ENCODE data around the gene AGBL5. TPM values are rescaled to one million over a fixed set of nuclear protein-coding genes. Genes with fewer than 3 reads are reported as not detected.

The AGBL5 gene
- total and polyA plus RNA-seq, 2 of the 13 experiments (the other 11 are each of a cell fraction or from before 2014, with no cell fraction given) = 55.9 to 73.3 TPM

DNA sequence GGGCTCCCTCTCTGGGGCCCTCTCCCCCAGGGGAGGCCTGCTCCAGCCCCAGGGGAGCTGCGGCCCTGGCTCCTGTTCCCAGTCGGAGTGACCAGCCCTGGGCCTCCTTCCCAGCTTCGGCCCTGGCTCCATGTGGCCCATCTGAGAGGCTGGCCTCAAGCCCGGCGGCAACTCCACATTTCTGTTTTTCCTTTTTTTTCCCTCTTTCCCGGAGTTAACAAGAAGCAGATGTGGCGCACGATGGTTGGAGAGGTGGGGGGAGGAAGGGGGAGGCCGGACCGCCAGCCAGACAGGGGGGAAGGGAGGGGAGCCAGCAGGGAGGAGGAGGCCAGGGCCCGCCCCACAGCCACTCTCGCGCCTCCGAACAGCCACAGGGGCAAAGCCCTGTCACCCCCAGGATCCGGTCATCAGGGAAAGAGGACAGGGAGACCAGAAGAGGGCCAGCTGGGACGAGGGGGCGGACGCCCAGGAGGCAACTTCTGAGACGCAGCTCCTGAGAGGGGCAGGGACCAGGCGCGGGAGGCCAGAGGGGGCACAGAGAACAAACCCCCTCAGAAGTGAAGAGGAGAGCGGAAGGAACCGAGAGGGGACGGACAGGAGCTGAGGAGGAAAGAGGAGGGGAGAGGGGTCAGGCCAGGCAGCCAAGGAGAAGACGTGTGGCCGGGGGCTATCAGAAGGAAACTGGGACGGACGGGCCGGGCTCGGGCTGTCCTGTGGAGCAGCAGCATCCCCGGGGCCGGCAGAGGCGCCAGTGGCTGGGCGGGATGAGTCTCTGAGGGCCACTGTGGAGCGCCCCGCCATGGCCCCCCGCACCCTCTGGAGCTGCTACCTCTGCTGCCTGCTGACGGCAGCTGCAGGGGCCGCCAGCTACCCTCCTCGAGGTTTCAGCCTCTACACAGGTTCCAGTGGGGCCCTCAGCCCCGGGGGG is 27.1 kb downstream of the AGBL5 start, which contains the start of gene EMILIN1 (continued):
- TF ChIP-seq, protein P1, sequence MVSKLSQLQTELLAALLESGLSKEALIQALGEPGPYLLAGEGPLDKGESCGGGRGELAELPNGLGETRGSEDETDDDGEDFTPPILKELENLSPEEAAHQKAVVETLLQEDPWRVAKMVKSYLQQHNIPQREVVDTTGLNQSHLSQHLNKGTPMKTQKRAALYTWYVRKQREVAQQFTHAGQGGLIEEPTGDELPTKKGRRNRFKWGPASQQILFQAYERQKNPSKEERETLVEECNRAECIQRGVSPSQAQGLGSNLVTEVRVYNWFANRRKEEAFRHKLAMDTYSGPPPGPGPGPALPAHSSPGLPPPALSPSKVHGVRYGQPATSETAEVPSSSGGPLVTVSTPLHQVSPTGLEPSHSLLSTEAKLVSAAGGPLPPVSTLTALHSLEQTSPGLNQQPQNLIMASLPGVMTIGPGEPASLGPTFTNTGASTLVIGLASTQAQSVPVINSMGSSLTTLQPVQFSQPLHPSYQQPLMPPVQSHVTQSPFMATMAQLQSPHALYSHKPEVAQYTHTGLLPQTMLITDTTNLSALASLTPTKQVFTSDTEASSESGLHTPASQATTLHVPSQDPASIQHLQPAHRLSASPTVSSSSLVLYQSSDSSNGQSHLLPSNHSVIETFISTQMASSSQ (IDR thresholded peaks at IDR 0.05; ENCODE audit: low read depth) = no peak
- TF ChIP-seq, protein P1 (CRISPR knock-in tag; IDR thresholded peaks at IDR 0.05; ENCODE audit: borderline replicate concordance) = no peak
- no peak for TF ChIP-seq HHEX (CRISPR knock-in tag; IDR thresholded peaks at IDR 0.05)
- TF ChIP-seq, protein P2, sequence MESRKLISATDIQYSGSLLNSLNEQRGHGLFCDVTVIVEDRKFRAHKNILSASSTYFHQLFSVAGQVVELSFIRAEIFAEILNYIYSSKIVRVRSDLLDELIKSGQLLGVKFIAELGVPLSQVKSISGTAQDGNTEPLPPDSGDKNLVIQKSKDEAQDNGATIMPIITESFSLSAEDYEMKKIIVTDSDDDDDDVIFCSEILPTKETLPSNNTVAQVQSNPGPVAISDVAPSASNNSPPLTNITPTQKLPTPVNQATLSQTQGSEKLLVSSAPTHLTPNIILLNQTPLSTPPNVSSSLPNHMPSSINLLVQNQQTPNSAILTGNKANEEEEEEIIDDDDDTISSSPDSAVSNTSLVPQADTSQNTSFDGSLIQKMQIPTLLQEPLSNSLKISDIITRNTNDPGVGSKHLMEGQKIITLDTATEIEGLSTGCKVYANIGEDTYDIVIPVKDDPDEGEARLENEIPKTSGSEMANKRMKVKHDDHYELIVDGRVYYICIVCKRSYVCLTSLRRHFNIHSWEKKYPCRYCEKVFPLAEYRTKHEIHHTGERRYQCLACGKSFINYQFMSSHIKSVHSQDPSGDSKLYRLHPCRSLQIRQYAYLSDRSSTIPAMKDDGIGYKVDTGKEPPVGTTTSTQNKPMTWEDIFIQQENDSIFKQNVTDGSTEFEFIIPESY (CRISPR knock-in tag; IDR thresholded peaks at IDR 0.05) = peak; percentile 87
- 0 out of 2 replicates have a peak, but pooled peaks have one; percentile 1 for TF ChIP-seq EED (CRISPR knock-in tag; IDR thresholded peaks at IDR 0.05)
- no peak for TF ChIP-seq NFE2 (CRISPR knock-in tag; IDR thresholded peaks at IDR 0.05)
- no peak for TF ChIP-seq ASH2L (IDR thresholded peaks at IDR 0.05; ENCODE audit: insufficient read length, low read depth, low read length)
- TF ChIP-seq NR2F1 (CRISPR knock-in tag; IDR thresholded peaks at IDR 0.05) = no peak
- TF ChIP-seq, protein P3, sequence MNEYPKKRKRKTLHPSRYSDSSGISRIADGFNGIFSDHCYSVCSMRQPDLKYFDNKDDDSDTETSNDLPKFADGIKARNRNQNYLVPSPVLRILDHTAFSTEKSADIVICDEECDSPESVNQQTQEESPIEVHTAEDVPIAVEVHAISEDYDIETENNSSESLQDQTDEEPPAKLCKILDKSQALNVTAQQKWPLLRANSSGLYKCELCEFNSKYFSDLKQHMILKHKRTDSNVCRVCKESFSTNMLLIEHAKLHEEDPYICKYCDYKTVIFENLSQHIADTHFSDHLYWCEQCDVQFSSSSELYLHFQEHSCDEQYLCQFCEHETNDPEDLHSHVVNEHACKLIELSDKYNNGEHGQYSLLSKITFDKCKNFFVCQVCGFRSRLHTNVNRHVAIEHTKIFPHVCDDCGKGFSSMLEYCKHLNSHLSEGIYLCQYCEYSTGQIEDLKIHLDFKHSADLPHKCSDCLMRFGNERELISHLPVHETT (CRISPR knock-in tag; conservative IDR thresholded peaks at IDR 0.05) = no peak
- TF ChIP-seq, protein P4, sequence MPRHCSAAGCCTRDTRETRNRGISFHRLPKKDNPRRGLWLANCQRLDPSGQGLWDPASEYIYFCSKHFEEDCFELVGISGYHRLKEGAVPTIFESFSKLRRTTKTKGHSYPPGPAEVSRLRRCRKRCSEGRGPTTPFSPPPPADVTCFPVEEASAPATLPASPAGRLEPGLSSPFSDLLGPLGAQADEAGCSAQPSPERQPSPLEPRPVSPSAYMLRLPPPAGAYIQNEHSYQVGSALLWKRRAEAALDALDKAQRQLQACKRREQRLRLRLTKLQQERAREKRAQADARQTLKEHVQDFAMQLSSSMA (CRISPR knock-in tag; IDR thresholded peaks at IDR 0.05) = no peak
- TF ChIP-seq KDM2A (CRISPR knock-in tag; IDR thresholded peaks at IDR 0.05; ENCODE audit: borderline replicate concordance, low read depth) = 0 out of 2 replicates have a peak, but pooled peaks have one; percentile 28
- TF ChIP-seq MAZ (IDR thresholded peaks at IDR 0.05; ENCODE audit: borderline replicate concordance, low read depth, low read length) = no peak
- TF ChIP-seq MAZ (CRISPR knock-in tag; IDR thresholded peaks at IDR 0.05; ENCODE audit: low read depth) = peak; percentile 63; the same call in 1 of the 2 replicates
- TF ChIP-seq, protein P5, sequence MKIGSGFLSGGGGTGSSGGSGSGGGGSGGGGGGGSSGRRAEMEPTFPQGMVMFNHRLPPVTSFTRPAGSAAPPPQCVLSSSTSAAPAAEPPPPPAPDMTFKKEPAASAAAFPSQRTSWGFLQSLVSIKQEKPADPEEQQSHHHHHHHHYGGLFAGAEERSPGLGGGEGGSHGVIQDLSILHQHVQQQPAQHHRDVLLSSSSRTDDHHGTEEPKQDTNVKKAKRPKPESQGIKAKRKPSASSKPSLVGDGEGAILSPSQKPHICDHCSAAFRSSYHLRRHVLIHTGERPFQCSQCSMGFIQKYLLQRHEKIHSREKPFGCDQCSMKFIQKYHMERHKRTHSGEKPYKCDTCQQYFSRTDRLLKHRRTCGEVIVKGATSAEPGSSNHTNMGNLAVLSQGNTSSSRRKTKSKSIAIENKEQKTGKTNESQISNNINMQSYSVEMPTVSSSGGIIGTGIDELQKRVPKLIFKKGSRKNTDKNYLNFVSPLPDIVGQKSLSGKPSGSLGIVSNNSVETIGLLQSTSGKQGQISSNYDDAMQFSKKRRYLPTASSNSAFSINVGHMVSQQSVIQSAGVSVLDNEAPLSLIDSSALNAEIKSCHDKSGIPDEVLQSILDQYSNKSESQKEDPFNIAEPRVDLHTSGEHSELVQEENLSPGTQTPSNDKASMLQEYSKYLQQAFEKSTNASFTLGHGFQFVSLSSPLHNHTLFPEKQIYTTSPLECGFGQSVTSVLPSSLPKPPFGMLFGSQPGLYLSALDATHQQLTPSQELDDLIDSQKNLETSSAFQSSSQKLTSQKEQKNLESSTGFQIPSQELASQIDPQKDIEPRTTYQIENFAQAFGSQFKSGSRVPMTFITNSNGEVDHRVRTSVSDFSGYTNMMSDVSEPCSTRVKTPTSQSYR (CRISPR knock-in tag; IDR thresholded peaks at IDR 0.05; ENCODE audit: borderline replicate concordance) = peak; percentile 19; the same call in 1 of the 2 replicates
- no peak for TF ChIP-seq NPAS2 (CRISPR knock-in tag; IDR thresholded peaks at IDR 0.05; ENCODE audit: borderline replicate concordance)
- no peak for TF ChIP-seq ZNF101 (CRISPR knock-in tag; IDR thresholded peaks at IDR 0.05; ENCODE audit: borderline replicate concordance, low read depth)

All from HepG2 (cell line).